AG20443 (cell line): ENCODE data around the gene TMED4.
"Not testable (repeated sequence)": the region's sequence is repeated elsewhere in the genome, so short reads cannot be mapped to it uniquely, and the experiment has no call there.

Experiments
- DNase-seq: peaks from one replicate; pipeline ENCODE4 v3.0.0; 2012; ENCODE audit warnings: low spot score, mixed read lengths

The TMED4 gene

DNA sequence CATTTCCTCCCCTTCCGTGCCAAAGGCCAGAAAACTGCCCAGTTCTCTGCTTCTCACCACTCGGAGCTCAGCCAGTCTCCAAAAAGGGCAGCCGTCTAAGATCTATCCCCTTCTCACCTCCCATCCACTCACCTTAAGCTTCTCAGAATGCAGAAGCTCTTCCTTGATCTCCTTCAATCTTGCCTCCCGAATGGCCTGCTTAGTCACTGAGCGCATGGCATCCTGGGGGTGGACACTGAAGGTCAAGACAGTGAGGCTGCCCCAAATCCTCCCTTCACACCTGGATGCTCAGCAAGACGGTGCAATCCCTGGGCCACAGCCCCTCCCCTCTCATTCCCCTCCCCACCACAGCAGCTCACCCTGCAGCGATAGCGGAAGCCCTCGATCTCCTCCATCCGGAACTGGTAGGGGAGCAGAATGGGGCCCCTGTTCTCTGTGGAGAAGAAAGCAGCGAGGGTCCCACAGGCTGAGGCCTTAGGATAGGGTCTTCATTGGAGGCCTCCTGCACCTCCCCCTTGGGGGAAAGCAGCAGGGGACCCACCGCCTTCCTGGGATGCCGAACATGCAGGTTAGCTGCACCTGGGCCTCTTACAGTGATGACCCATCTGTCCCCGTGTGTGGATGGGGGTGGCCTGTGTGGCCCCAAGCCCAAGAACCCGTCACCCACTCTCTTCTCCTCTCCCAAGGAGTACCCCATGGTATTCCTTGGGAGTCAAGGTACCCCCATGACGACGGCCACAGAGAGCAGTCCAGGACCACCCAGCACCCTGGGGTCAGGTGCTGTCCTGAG, 13.1 kb downstream of the TMED4 start:
- no peak for DNase-seq

GRCh38 chr7:44567884-44568283, 14.1 kb downstream of the TMED4 start:
- no peak for DNase-seq

DNA sequence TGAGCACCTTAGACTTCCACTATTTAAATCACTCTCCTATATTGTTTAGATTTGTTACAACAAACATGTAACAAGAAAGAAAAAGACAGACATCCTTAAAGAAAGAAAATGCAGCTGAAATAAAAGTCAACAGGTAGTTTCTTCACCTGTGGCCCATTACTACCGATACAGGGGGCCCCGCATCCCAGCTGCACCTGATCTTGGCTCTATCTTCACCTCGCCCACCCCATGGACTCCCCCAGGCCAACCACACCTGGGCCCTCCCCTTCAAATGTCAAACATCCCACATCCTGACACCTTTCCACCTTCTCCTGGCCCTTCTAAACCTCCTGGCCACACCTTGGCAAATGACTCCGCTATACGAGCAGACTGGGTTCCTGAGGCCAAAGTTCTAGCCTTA, 15.4 kb downstream of the TMED4 start:
- no peak for DNase-seq

- DNase-seq, result no peak
Observed at GRCh38 chr7:44565795-44566559, 16.1 kb downstream of the TMED4 start.

DNA sequence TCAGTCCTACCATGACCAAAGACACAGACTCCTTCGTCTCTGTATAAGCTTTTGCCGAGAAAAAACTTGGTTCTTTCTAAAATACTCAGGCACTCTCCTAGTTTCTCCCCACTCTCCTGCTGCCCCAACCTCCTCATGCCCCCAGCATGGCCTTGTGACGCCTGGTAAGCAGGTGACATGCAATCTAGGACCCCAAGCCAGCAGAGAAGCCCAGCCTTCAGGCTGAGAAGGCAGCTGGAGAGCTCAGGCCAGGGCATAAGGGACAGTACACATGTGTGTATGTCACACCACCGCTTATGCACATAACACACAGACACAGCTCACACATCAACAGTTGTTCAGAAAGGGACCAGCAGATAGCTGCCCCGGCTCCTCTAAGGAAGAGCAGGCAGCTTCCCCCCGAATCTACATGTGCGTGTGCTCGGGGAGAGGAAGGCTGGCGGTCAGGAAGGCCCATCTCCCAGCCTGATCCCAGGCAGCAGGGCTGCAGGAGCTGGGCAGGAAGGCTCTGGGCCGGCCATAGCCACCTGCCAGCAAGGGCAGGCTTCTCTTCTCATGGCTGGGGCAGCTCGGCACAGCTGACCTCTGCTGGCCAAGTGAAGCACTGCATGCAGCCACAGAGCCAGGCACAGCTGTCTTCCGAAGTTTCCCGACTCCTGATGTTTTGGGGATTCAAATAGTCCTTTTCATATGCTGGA, 16.8 kb downstream of the TMED4 start:
- peak; percentile 86 for DNase-seq

- no peak for DNase-seq
Observed at GRCh38 chr7:44564606-44565005, 17.4 kb downstream of the TMED4 start.

DNA sequence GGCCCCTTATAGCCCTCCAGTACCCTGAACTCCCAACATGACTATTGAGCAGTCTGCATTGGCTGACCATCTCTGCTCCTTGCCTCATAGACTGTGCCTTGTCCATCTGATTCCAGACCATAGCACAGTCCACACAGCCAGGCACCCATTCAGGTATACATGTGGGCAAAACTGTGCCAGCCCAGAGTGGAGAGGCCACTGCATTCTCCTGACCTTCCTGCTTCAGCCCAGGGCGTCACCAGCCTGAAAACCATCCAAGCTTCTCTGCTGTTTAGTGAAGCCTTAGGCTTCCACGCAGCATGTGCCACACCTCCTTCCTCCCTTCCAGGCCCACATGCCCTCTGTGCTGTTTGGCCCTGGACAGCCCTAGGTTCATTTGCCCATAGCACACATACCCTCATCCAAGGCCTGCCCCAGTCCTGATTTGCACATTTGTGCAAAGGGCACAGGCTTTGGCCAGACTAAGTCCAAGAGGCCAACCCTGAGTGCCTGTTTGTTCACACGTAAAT, 18.8 kb downstream of the TMED4 start:
- DNase-seq, result no peak

GRCh38 chr7:44562622-44562962, 19.4 kb downstream of the TMED4 start:
- DNase-seq, result not testable (repeated sequence)

DNA sequence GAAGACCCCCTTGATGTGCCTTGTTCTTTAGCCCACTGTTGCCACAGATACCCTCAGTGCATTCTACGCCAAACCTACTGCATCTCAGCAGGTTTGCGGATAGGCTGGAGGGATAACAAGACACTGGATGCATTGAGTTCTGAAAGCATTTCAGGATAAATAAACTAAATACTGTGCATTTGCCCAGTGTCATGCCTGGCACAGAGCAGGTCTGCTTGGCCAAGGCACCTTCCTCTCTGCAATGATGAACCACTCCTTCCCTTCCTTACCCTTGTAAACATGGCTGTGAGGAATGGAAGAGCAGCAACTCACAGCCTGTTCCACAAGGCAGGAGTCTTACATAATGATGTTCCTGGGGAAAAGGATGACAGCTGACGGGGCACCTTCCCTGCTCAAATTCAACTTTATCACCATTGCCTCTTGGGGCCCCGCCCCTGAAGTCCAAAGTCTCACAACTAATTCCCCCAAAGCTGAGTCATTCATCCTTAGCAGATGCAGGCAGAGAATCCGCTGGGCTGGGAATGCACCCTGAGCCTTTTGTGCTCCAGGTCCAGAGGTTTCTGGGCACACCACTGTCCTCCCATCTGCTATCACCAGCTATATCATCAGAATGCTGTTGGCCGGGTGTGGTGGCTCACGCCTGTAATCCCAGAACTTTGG, 19.9 kb downstream of the TMED4 start:
- DNase-seq, result peak; percentile 54

DNA sequence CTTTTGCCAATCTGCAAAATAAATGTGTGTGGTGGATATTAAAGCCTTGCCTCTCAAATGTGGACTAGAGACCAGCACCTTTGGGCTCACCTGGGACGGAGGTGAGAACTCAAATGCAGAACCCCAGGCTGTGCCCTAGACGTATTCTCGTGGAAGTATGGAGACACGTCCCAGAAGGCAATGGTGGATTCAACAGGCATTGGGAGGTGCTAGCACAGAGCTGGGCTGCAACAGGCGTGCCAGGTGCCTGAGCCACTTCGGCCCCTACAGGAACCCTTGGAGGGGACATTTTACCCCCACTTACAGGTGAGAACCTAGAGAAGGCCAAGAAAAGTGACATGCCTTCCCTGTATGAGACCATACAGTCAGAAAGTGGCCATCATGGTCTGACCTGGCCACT, 20.6 kb downstream of the TMED4 start:
- DNase-seq, result no peak

DNA sequence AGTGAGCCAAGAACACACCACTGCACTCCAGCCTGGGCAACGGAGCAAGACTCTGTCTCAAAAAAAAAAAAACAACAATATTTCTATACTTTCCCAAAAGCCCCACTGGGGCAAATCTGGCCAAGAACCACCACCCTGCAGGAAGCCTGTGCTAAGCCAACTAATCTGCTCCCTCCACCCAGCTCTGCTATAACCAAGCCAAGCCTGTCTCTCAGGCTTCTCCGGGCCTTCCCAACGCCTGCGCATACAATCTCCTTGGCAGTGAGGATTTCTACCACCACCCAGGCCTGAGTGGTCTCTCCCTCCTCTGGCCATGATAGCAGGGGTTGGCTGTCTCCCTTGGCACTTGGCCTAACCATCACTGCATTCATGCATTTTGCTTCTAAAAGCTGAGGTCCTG, 22.5 kb downstream of the TMED4 start:
- DNase-seq, result no peak

- DNase-seq, result no peak
Observed at GRCh38 chr7:44557485-44557884, 24.5 kb downstream of the TMED4 start.

DNA sequence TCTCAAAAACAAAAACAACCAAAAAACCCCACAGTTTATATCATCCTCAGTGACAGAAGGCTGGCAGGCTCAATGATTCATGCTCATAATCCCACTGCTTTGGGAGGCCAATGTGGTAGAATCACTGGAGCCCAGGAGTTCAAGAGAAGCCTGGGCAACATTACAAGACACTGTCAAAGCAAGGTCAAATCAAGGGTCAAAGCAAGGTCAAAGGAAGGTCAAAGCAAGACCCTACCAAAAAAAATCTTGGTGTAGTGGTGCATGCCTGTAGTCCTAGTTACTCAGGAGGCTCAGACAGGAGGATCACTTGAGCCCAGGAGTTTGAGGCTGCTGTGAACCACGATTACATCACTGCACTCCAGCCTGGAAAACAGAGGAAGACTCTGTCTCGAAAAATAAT, 26.7 kb downstream of the TMED4 start:
- no peak for DNase-seq

- DNase-seq, result not testable (repeated sequence)
Observed at GRCh38 chr7:44552473-44553005, 29.5 kb downstream of the TMED4 start.

DNA sequence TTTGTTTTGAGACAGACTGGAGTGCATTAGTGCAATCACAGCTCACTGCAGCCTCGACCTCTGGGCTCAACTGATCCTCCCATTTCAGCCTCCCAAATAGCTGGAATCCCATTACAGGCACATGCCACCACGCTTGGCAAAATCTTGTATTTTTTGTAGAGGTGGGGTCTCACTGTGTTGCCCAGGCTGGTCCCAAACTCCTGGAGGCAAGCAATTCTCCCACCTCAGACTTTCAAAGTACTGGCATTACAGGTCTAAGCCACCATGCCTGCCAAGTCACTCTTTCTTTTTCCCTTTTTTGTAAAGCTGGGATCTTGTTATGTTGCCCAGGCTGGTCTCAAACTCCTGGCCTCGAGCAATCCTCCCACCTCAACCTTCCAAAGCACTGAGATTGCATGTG, 32.6 kb downstream of the TMED4 start:
- no peak for DNase-seq

DNA sequence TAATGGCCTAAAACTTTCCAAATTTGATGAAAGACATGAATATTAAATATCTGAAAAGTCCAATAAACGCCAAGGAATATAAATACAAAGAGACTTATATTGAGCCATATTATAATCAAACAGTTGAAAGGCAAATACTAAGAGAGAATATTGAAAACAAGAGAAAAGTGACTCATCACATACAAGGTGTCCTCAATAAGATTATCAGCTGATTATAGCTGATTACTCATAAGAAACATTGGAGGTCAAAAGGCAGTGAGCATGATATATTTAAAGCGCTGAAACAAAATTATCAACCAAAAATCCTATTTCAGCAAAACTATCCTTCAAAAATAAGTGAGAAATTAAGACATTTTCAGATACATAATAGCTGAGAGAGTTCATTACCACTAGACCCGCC, 33.1 kb downstream of the TMED4 start:
- no peak for DNase-seq

DNA sequence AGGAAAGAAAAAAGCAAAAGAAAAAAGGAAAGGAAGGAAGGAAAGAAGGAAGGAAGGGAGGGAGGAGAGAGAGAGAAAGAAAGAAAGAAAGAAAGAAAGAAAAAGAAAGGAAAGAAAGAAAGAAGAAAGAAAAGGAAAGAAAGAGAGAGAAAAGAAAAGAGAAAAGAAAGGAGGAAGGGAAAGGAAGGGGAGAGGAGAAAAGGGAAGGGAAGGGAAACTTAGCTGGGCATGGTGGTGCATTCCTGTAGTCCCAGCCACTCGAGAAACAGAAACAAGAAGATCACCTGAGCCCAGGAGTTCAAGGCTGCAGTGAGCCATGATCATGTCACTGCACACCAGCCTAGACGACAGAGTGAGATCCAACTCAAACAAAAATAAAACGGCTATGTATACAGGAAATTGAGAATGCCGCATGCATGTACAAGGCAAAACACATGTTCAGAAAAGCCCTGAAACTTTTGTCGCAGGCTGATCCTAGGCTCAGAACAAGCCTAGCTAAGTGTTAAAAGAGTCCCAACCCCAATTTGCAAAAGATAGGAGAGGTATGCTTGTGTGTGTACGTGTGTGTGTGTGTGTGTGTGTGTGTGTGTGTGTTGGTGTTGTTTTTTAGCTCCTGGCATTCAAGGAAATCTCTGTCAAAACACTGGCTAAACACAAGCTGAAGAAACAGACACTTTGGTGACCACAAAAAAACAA, 34.3 kb downstream of the TMED4 start:
- no peak for DNase-seq

DNA sequence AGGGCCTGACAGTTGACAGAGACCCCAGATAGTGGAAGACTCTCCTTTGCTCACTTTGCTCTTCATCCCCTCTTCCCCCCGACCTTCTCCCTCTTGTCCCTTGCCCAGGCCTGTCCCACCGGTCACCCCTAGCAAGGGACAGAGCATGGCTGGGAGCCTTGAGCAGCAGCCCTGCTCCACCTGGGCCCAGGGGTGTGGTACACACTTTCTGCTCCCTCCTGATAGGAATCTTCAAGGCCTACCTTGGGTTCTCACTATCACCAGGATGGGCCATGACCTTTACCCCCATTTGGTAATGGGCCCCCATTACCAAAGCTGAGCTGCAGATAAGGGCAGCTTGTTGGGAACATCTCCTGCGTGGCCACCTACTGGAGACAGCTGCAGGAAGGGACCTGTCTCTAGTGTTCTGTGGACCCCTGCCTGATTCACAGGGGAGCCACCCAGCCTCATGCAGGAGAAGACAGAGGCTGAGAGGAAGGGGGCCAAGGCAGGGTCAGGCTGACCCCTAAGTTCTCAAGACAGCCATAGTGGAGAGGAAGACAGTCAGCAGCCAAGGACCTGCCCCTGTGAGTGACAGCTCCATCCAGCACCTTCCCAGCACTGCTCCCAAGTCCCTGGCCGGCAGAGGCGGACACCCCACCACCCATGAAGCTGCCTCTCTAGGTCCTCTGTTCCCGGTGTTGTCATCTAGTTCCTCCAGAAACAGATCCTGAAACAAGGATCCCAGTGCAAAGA, 40.0 kb downstream of the TMED4 start:
- DNase-seq, result no peak

DNA sequence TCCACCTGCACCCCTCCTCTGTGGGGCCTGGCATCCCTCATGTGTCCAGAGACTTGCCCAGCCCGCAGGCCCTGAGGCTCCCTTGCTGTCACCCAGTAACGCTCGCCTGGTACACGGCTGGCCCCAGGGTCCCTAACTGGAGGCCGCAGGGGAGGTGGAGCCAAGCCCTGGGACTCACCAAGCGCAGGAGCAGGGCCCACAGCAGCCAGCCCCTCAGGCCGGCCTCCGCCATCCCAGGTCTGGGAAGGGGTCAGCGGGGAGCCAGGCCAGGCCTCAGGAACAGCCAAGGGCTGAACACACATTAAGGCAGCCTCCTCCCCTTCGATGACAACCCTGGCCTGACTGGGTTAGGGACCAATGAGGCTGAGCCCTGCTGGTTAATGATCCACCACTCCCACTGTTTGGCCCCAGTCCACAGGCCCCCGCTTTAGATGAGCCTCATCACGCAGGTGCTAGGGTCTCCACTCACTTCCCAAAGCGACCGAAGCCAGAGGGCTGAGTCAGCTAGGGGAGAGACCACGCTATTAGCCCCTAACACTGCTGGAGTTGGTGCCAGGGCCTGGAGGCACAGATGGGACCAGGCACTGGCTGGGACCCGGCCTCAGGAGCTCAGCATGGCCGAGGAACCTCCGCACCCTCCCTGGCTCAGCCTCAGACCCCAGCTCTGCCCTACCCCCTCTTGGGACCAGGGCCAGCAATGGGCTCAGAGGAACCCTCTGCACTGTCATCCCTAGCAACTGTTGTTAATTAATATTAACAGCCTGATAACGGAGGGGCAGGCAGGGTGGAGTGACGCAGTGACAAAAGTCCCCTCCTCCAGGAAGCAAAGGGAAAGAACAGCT, 40.8 kb downstream of the TMED4 start, which contains the start of gene NPC1L1:
TSS of gene NPC1L1 (minus strand) at position 303 of the 842 bp plus-strand sequence. CDS start at position 232, 71 bp downstream.
- peak; percentile 8 for DNase-seq
